Activated CD4-positive, alpha-beta T cell treated with anti-CD3 and anti-CD28 coated beads, Interleukin-2, amount 50 U/mL, for 24 hours (primary cell): Measurements from ENCODE around the gene CRMP1.

ENCODE experiments used
- DNase-seq, 2 donors: peaks; one replicate each; pipeline ENCODE4 v3.0.0-alpha.2; 2020; ENCODE audit warnings: low read depth in 1 of 2, low spot score in 1 of 2

Gene CRMP1

GRCh38 chr4:5889002-5889696, 3.7 kb downstream of the CRMP1 start:
- no peak for DNase-seq

GRCh38 chr4:5888222-5889001, 4.5 kb downstream of the CRMP1 start:
- no peak for DNase-seq

GRCh38 chr4:5887361-5888221, 5.3 kb downstream of the CRMP1 start:
- DNase-seq: no peak

GRCh38 chr4:5887011-5887360, 5.9 kb downstream of the CRMP1 start:
- DNase-seq: no peak

GRCh38 chr4:5885733-5886132, 7.2 kb downstream of the CRMP1 start:
- DNase-seq: no peak

GRCh38 chr4:5884796-5885195, 8.1 kb downstream of the CRMP1 start:
- no peak for DNase-seq

GRCh38 chr4:5883916-5884315, 9.0 kb downstream of the CRMP1 start:
- no peak for DNase-seq

GRCh38 chr4:5882947-5883346, 9.9 kb downstream of the CRMP1 start:
- no peak for DNase-seq

- no peak for DNase-seq
These were observed 11.5 kb downstream of the CRMP1 start for GRCh38 chr4:5881340-5881739.

- no peak for DNase-seq
These were observed 14.5 kb downstream of the CRMP1 start for GRCh38 chr4:5878359-5878758.

- DNase-seq: no peak
These were observed 15.5 kb downstream of the CRMP1 start for GRCh38 chr4:5877392-5877791.

GRCh38 chr4:5874811-5875449, 18.0 kb downstream of the CRMP1 start:
- DNase-seq: no peak

- DNase-seq: no peak
These were observed 22.2 kb downstream of the CRMP1 start for GRCh38 chr4:5870701-5871100.

GRCh38 chr4:5869966-5870619, 22.8 kb downstream of the CRMP1 start:
- DNase-seq: no peak

GRCh38 chr4:5867866-5868265, 25.0 kb downstream of the CRMP1 start:
- no peak for DNase-seq

- no peak for DNase-seq
These were observed 25.8 kb downstream of the CRMP1 start for GRCh38 chr4:5866841-5867813.

GRCh38 chr4:5865896-5866599, 26.8 kb downstream of the CRMP1 start:
- no peak for DNase-seq

GRCh38 chr4:5863461-5864113, 29.3 kb downstream of the CRMP1 start:
- DNase-seq: peak in 1 of 2 donors; percentile 45
